Uterus (tissue), 2 donors: ENCODE measurements around the gene MCTP1.

Source experiments
- CTCF ChIP-seq, 4 experiments: fragments of 200-600 bp in 2 of 4; fragments of 450-650 bp in 2 of 4; sonication (generic) in 2 of 4; IDR thresholded peaks; one replicate each; pipeline ENCODE4 v1.5.1; 2016 to 2019; ENCODE audit warnings: antibody characterized with exemption in 4 of 4, mild to moderate bottlenecking in 2 of 4, moderate library complexity in 1 of 4
- POLR2A ChIP-seq, 2 donors: fragments of 450-650 bp; IDR thresholded peaks; one replicate each; pipeline ENCODE4 v1.6.1; 2016; ENCODE audit warnings: antibody characterized with exemption in 2 of 2, mild to moderate bottlenecking in 1 of 2, moderate library complexity in 1 of 2

- TF ChIP-seq CTCF (IDR thresholded peaks at IDR 0.05) (no peak), POLR2A (IDR thresholded peaks at IDR 0.05) (no peak)
These were observed 103.2 kb downstream of the MCTP1 start for GRCh38 chr5:95181644-95182043.
